Activated CD8-positive, alpha-beta T cell treated with anti-CD3 and anti-CD28 coated beads for 36 hours (primary cell): ENCODE data around the gene KIF27. TPM values are rescaled to one million over a fixed set of nuclear protein-coding genes. Genes with fewer than 3 reads are reported as not detected.
"Not testable (repeated sequence)": the region's sequence is repeated elsewhere in the genome, so short reads cannot be mapped to it uniquely, and the experiment has no call there.

Experiments used
- ATAC-seq: fragments of 200-7000 bp; cut with Tn5 transposase; one replicate; pipeline ENCODE4 v1.10.0; 2021; ENCODE audit warnings: mild to moderate bottlenecking, moderate library complexity
- CTCF ChIA-PET: fragments of 350-600 bp; sonication (Branson Sonifier 250); formaldehyde crosslinking; loops from one replicate; lab custom pipeline; 2021; ENCODE audit warnings: antibody characterized with exemption; lab: Charles Lee
- POLR2A ChIA-PET: fragments of 350-600 bp; sonication (Branson Sonifier 250); formaldehyde crosslinking; loops from one replicate; lab custom pipeline; 2021; ENCODE audit warnings: antibody characterized with exemption; lab: Charles Lee
- DNase-seq: peaks from one replicate; pipeline ENCODE4 v3.0.0-alpha.2; 2020
- H3K27ac Mint-ChIP-seq: one replicate; pipeline ENCODE4 v1.8.0; 2021; ENCODE audit warnings: mild to moderate bottlenecking, mixed read lengths
- H3K27me3 Mint-ChIP-seq: one replicate; pipeline ENCODE4 v1.8.0; 2021; ENCODE audit warnings: mixed read lengths
- H3K36me3 Mint-ChIP-seq: one replicate; pipeline ENCODE4 v1.8.0; 2021; ENCODE audit warnings: low read depth, mixed read lengths
- H3K4me1 Mint-ChIP-seq: one replicate; pipeline ENCODE4 v1.8.0; 2021; ENCODE audit warnings: low read depth, mixed read lengths
- H3K4me3 Mint-ChIP-seq: one replicate; pipeline ENCODE4 v1.8.0; 2021; ENCODE audit warnings: mild to moderate bottlenecking, moderate library complexity, mixed read lengths
- H3K9me3 Mint-ChIP-seq: one replicate; pipeline ENCODE4 v1.8.0; 2021; ENCODE audit warnings: mixed read lengths
- intact Hi-C: fragments of 100-400 bp; cut with micrococcal nuclease; formaldehyde crosslinking; loops from one replicate; pipeline ENCODE4 v1.10.0; 2022
- total RNA-seq, 2 experiments: library from RNA; stranded (reverse); gene quantifications; one replicate each; pipeline ENCODE4 v1.2.3, GENCODE V29; 2021
- TF ChIP-seq, protein P1 (sequence below): fragments of 200-600 bp; IDR thresholded peaks from one replicate; pipeline ENCODE4 v1.8.0; 2022; ENCODE audit warnings: antibody characterized with exemption, mild to moderate bottlenecking

The KIF27 gene
- total RNA-seq, 2 experiments from 2014 or later, result 2.6 to 3.4 TPM

DNA sequence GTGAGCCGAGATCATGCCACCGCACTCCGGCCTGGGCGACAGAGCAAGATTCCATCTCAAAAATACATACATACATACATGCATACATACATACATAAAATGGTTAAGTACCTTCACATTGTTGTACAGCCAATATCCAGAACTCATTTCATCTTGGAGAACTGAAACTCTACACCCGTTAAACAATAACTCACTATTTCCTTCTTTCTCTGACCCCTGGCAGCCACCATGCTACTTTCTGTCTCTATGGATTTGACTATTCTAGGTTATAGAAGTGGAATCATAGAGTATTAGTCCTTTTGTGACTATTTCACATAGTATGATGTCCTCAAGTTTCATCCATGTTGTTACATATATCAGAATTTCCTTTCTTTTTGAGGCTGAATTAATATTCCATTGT is 9.6 kb upstream of the KIF27 start:
- no peak for ATAC-seq
- H3K27ac Mint-ChIP-seq, result no peak overlapping the region
- H3K4me3 Mint-ChIP-seq, result no peak overlapping the region
- POLR2A ChIA-PET, result interaction anchor here (1.3 kb wide), 1 partner anchor 9 kb away, joined by 6 read pairs; no protein-coding TSS in a partner anchor
- TF ChIP-seq, protein P1, sequence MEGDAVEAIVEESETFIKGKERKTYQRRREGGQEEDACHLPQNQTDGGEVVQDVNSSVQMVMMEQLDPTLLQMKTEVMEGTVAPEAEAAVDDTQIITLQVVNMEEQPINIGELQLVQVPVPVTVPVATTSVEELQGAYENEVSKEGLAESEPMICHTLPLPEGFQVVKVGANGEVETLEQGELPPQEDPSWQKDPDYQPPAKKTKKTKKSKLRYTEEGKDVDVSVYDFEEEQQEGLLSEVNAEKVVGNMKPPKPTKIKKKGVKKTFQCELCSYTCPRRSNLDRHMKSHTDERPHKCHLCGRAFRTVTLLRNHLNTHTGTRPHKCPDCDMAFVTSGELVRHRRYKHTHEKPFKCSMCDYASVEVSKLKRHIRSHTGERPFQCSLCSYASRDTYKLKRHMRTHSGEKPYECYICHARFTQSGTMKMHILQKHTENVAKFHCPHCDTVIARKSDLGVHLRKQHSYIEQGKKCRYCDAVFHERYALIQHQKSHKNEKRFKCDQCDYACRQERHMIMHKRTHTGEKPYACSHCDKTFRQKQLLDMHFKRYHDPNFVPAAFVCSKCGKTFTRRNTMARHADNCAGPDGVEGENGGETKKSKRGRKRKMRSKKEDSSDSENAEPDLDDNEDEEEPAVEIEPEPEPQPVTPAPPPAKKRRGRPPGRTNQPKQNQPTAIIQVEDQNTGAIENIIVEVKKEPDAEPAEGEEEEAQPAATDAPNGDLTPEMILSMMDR, result no peak
- CTCF ChIA-PET, result interaction anchor here (1.7 kb wide), 1 partner anchor 330 kb away, joined by 4 read pairs; no protein-coding TSS in a partner anchor
- H3K9me3 Mint-ChIP-seq, result no peaks in the 10 kb centered on the region
- H3K27me3 Mint-ChIP-seq, result no peaks in the 10 kb centered on the region
- H3K36me3 Mint-ChIP-seq, result no peaks in the 10 kb centered on the region
- no peak for DNase-seq
- intact Hi-C loops, result no loop called here
- H3K4me1 Mint-ChIP-seq, result peaks cover 3% of the 10 kb centered on the region

DNA sequence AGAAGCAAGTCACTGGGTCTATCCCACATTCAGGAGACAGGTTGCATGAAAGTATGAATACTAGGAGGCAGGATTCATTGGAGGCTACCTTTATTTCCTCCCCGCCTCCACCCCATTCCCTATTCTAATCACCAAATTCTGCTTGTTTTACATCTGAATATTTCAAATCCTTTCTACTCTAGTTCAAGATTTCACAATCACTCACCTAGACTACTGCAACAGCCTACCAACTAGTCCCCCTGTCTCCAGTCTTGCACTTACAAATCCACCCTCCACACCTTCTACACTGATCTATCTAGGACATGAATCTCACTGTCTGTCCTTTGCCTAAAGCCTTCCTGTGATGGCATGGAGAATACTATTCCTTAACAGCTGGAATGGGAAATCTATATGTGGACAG is 6.4 kb upstream of the KIF27 start:
- intact Hi-C loops, result loop anchor here (10.0 kb wide), 1 partner anchor 223 kb away; the partner anchor contains the start of gene UBQLN1
- TF ChIP-seq, protein P1, result no peak
- DNase-seq (no peak), ATAC-seq (no peak)
- Mint-ChIP-seq H3K27ac (no peak overlapping the region), H3K4me3 (no peak overlapping the region), H3K9me3 (no peaks in the 10 kb centered on the region), H3K27me3 (no peaks in the 10 kb centered on the region), H3K4me1 (peaks cover 3% of the 10 kb centered on the region), H3K36me3 (no peaks in the 10 kb centered on the region)
- ChIA-PET CTCF (interaction anchor here (1.3 kb wide), 1 partner anchor 10 kb away, joined by 4 read pairs; no protein-coding TSS in a partner anchor), POLR2A (no interaction called here)

DNA sequence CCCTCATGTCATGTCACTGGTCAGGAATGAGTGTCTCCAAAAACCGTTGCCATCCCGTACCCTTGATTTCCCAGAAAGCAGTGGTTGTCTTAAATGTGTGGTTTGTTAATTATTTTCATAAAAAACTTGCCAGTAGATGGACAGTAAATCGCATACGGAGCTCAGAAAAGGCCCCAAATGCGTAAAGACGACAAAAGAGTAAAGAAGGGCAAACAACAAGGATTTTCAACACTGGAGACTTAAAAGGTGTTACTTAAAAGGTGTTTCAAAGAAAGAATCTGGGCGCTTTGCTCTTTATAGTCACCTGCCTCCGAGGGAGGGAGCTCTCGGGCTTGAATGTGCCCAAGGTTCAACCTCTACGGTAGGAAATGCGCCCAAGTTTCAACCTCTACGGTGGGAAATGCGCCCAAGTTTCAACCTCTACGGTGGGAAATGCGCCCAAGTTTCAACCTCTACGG is 734 bp downstream of the KIF27 start:
- Mint-ChIP-seq H3K27me3 (no peaks in the 10 kb centered on the region), H3K27ac (peak overlapping the region; percentile 90), H3K9me3 (no peaks in the 10 kb centered on the region), H3K36me3 (no peaks in the 10 kb centered on the region), H3K4me1 (peaks cover 17% of the 10 kb centered on the region), H3K4me3 (peak overlapping the region; percentile 83)
- POLR2A ChIA-PET, result interaction anchor here (0.6 to 2.0 kb wide), 12 partner anchors 36 to 423 kb away, joined by 3 to 14 read pairs (median 3); partner anchors contain the start of genes HNRNPK, IDNK, RMI1 and UBQLN1
- TF ChIP-seq, protein P1, result no peak
- peak; percentile 31 for ATAC-seq
- DNase-seq, result no peak
- CTCF ChIA-PET, result interaction anchor here (0.7 to 2.6 kb wide), 11 partner anchors 40 to 376 kb away, joined by 3 to 6 read pairs (median 3); partner anchors contain the start of genes HNRNPK and RMI1
- intact Hi-C loops, result loop anchor here (5.0 to 10.0 kb wide), 2 partner anchors 62 to 216 kb away; partner anchors contain the start of genes HNRNPK, RMI1 and UBQLN1

DNA sequence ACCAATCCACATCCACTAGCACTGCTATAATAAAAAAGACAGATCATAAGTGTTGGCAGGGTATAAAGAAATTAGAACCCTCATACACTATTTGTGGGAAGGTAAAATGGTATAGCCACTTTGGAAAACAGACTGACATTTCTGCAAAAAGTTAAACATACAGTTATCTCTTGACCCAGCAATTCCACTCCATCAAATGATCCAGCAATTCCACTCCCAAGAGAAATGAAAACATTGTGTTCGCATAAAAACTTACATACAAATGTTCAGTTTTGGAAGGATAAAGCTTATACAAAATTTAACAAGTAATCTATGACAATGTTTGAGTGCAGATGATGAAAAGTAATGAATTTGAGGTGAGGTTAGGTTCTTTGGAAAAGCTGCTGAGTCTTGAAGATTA is 2.1 kb downstream of the KIF27 start:
- intact Hi-C loops, result loop anchor here (5.0 kb wide), 1 partner anchor 297 kb away; the partner anchor contains the start of gene IDNK
- DNase-seq (no peak), ATAC-seq (no peak)
- no peak overlapping the region for H3K4me3 Mint-ChIP-seq
- CTCF ChIA-PET, result interaction anchor here (1.3 kb wide), 1 partner anchor 375 kb away, joined by 4 read pairs; no protein-coding TSS in a partner anchor
- H3K9me3 Mint-ChIP-seq, result no peaks in the 10 kb centered on the region
- peaks cover 17% of the 10 kb centered on the region for H3K4me1 Mint-ChIP-seq
- TF ChIP-seq, protein P1, result no peak
- no peak overlapping the region for H3K27ac Mint-ChIP-seq
- no peaks in the 10 kb centered on the region for H3K36me3 Mint-ChIP-seq
- POLR2A ChIA-PET, result no interaction called here
- H3K27me3 Mint-ChIP-seq, result no peaks in the 10 kb centered on the region

DNA sequence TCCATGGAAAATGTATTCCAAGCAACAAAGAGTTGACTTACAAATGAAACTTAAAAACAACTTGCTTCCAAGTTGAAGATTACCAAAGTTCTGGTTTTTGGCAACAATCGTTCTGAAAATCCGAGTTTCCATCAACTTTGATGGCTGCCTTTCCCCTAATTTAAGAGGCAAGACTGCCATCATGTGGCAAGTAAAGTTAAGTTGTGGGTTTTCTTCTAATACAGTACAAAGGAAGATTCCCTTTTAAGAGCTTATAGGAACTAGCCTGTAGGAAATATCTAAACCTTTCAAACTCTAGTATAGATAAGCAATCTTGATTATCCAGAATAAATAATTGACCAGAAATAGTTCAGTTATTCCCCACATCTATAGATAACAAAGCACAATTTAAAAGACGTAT is 9.0 kb downstream of the KIF27 start:
- H3K27me3 Mint-ChIP-seq, H3K36me3 Mint-ChIP-seq, H3K4me3 Mint-ChIP-seq, intact Hi-C loops, H3K4me1 Mint-ChIP-seq, POLR2A ChIA-PET, H3K9me3 Mint-ChIP-seq, H3K27ac Mint-ChIP-seq: not testable (repeated sequence)
- peak; percentile 17 for DNase-seq
- peak; percentile 67 for ATAC-seq
- TF ChIP-seq, protein P1, result peak; percentile 54
- CTCF ChIA-PET, result interaction anchor here (0.9 to 2.0 kb wide), 8 partner anchors 10 to 578 kb away, joined by 3 to 7 read pairs (median 4); partner anchors contain the start of gene KIF27
